Measurements from ENCODE around the gene TTLL3.
"Not testable (repeated sequence)": the region's sequence is repeated elsewhere in the genome, so short reads cannot be mapped to it uniquely, and the experiment has no call there.

Gene TTLL3

DNA sequence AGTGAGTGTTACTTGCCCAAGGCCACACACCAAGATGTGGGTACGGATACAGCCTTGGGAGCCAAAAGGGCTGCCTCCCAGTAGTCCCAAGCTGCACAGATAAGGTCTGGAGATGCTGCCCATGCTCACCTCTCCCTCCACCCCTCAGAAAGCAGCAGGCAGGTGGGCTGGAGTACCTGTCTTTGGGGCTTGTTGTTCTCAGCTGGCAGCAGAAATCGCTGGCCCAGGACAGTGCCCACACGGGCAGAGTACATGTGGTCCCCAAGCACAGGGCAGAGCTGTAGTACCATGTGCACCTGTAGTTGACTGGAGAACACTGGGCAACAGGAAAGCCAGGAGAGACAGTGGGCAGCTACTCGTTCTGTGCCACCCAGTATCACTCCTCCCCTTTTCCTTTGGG, 28.8 kb downstream of the TTLL3 start:
- no peak for DNase-seq

DNA sequence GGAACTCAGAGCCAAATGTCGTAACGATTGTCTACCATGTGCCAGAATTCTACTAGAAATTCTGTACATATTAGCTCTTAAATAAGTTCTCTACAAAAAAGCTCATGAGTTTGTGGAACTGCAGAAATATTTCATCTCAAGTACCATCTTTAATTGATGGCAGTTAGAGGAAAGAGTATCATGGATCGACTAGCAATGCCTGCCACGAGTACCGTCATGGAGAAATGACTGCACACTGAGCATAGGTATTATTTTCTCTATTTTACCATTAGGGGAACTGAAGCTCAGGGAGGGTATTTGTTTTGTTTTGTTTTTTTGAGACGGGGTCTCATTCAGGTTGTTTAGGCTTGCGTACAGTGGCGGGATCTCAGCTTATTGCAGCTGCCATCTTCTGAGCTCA, 31.0 kb downstream of the TTLL3 start:
- no peak for DNase-seq

DNA sequence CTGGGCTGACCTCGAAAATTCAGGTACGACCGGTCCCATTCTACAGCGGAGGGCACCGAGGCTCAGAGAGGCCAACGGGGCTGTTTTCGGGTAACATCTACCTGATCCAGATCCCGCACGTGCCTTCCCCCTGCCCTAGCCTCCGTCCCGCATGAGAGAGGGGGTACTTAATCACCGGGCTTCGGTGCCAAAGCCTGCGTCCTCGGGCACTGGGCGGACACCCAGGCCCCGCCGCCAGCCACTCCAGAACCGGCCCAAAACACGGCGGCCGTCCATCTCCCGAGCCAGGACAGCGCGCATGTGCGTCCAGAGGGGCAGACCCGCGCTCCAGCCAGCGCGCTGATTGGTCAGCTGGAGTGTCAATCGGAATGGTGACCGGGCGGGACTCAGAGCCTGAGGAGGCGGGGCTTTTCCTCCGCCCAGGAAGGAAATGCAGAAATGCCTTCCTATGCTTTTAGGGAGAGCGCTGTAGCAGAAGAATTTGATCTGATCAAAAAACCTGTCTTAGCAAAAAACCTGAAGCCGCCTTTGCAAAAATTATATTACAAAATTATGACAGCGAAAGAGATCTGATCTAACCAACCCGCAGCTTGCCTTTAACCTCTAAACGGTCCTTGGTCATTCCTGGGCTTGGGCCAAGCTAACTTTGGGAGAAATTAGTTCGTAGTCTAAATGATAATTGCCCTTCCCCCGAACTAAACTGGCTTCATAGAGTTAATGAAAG, 33.8 kb downstream of the TTLL3 start, which contains the start of gene RPUSD3:
Gene RPUSD3, minus strand, starts transcription at position 294 of the 724 bp plus-strand sequence. Its CDS starts 18 bp downstream, at position 276.
- peak; percentile 91 for DNase-seq

- no peak for DNase-seq
Measured at GRCh38 chr3:9846231-9846630, 36.2 kb downstream of the TTLL3 start.

GRCh38 chr3:9846931-9847488, 36.9 kb downstream of the TTLL3 start:
- no peak for DNase-seq

GRCh38 chr3:9847870-9848269, 37.8 kb downstream of the TTLL3 start:
- not testable (repeated sequence) for DNase-seq

DNA sequence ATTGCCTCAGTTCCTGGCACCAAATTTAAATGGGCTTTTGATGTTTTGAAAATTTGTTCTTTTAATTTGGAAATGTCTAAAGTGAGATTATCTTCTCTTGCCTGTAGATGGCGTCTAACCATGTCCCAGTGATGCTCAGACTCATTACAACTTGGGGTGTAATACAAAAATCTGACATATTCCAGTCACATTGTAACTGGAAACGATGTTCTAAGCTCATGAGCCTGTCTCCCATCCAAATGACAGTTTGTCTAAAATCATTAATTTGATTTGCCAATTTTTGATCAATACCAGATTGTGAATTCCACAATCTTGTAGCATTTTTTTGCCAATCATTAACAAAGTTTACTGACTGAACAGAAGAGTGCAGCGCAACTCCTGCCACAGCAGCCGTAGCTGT, 38.8 kb downstream of the TTLL3 start:
- not testable (repeated sequence) for DNase-seq

- not testable (repeated sequence) for DNase-seq
Measured at GRCh38 chr3:9851383-9851782, 41.3 kb downstream of the TTLL3 start.

- DNase-seq: not testable (repeated sequence)
Measured at GRCh38 chr3:9851926-9852325, 41.9 kb downstream of the TTLL3 start.

DNA sequence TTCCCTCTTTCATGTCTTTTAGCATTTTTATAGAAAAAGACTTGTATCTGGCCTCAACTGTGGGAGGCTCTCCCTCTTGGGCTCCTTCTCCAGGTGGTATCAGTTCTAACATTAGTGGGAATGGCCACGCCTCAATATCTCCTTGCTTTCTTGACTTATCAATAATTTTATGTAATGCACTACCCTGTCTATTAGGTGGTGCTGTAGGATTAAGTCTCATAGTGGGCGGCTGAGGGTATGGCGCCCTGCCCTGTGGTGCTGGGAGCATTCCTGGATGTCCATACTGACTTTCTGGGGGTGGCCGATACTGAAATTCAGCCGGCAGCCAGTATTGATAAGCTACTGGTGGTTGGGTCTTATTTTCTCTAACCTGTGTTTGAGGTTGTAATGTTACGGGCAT, 42.5 kb downstream of the TTLL3 start:
- DNase-seq: no peak

- not testable (repeated sequence) for DNase-seq
Measured at GRCh38 chr3:9854291-9854940, 44.4 kb downstream of the TTLL3 start.

- DNase-seq: no peak
Measured at GRCh38 chr3:9855594-9855993, 45.5 kb downstream of the TTLL3 start.

DNA sequence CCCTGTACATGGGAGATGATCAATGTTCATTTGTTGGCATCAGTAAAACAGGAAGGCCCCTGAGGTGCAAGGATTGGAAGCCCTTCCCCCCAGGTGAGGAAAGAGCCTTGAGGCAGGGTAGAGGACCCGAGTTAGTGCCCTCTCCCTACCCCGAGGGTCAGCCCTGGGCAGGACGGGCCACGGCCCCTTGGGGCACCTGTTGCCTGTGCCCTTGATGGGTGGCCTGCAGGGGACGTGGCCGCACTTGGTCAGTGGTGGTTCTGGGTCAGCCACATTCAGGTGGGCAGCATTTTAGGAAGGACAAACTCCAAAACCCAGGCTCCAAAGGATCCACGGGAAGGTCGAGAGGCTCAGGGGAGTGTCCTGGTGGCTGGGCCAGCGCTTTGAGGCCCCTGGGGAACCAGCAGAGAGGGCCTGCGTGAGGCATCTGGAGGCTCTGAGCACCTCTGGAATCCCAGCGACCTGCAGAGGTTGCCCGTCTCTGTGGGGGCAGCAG, 49.5 kb downstream of the TTLL3 start:
- no peak for DNase-seq

DNA sequence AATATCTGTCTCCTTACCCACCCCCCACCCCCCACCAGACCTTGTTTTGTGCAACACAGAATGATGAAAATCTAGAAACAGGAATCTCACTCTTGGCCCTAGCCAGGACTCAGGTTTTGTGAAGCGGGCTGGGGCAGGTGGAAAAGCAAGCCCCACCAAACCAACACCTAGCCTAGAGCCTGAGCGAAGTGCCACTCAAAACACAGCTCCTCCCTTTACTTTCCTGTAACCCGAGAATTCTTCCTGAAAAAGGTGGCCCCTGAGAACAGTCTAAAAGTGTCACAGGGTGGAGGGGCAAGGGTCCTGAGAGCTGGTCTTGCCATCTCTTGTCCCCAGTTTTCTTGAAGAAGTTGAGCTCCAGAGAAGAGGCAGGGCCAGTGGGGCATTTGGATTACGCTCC, 51.1 kb downstream of the TTLL3 start:
- DNase-seq: no peak

- DNase-seq: no peak
Measured at GRCh38 chr3:9861626-9862130, 51.6 kb downstream of the TTLL3 start.

- DNase-seq: no peak
Measured at GRCh38 chr3:9862391-9863057, 52.5 kb downstream of the TTLL3 start.

GRCh38 chr3:9863058-9863772, 53.2 kb downstream of the TTLL3 start:
- no peak for DNase-seq

- no peak for DNase-seq
Measured at GRCh38 chr3:9864200-9864927, 54.3 kb downstream of the TTLL3 start.

- not testable (repeated sequence) for DNase-seq
Measured at GRCh38 chr3:9865125-9865637, 55.1 kb downstream of the TTLL3 start.

DNA sequence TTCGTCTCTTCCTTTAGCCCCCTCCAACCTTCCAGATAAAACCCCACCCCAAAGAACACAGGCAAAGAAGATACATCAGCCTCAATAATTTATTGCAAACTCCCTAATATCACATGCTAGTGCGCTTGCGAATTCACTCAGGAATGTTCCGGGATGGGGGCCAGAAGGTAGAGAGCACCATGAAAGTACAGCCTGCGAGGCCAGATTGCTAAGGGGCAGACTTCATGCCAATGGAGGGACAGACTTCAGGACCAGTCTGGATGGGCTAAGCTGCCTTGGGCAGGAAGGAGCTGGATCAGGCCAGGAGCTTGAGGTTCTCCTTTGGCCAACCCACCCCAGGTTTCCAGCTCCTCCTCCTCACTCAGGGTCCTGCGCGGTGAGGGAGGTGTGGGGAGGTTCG, 56.6 kb downstream of the TTLL3 start:
- no peak for DNase-seq

GRCh38 chr3:9867106-9867505, 57.0 kb downstream of the TTLL3 start:
- no peak for DNase-seq

GRCh38 chr3:9869955-9870354, 59.9 kb downstream of the TTLL3 start:
- no peak for DNase-seq

Measured in stimulated activated naive CD4-positive, alpha-beta T cell treated with Interleukin-2 at 50 U/mL for 16 hours (primary cell).